T-cell (primary cell): Measurements from ENCODE around the gene RNF217. TPM values are rescaled to one million over a fixed set of nuclear protein-coding genes. Genes with fewer than 3 reads are reported as not detected.

ENCODE experiments used
- ATAC-seq, 4 experiments: fragments of 200-7000 bp in 3 of 4; fragments of 150-1000 bp in 1 of 4; cut with Tn5 transposase; replicated peaks in 1 of 4; 1 replicate in 3 of 4; 2 replicates in 1 of 4; pipeline ENCODE4 v1.10.0; 2021; ENCODE audit warnings: moderate library complexity in 3 of 4, mild to moderate bottlenecking in 2 of 4, moderate number of reproducible peaks in 1 of 4
- CTCF ChIA-PET, 2 donors: fragments of 300-600 bp; sonication (Branson Sonifier 250); formaldehyde crosslinking; loops; one replicate each; lab custom pipeline; 2022; ENCODE audit warnings: antibody characterized with exemption in 2 of 2; lab: Charles Lee
- POLR2A ChIA-PET, 2 donors: fragments of 300-600 bp; sonication (Branson Sonifier 250); formaldehyde crosslinking; loops; one replicate each; lab custom pipeline; 2022; ENCODE audit warnings: antibody characterized with exemption in 2 of 2; lab: Charles Lee
- DNase-seq, 35 experiments: peaks; one replicate each; pipeline versions ENCODE4 v3.0.0 to v3.0.0-alpha.2; 2013 to 2023
- H3K27ac ChIP-seq: one replicate; pipeline ENCODE4 v1.5.1; 2013; ENCODE audit warnings: low read length
- H3K27me3 ChIP-seq, 2 experiments: replicated peaks in 1 of 2; 1 replicate in 1 of 2; 2 replicates in 1 of 2; pipeline versions ENCODE4 v1.6.1 to v1.7.0; 2013; ENCODE audit warnings: low read length in 1 of 2, mixed read lengths in 1 of 2; ENCODE audit not compliant: control insufficient read depth in 2 of 2, insufficient read depth in 2 of 2; ENCODE audit errors: extremely low read depth in 1 of 2
- H3K36me3 ChIP-seq, 2 donors: 1 replicate in 1 of 2; 2 replicates in 1 of 2; pipeline versions ENCODE4 v1.6.1 to v1.7.0; 2013; ENCODE audit warnings: low read length in 1 of 2; ENCODE audit not compliant: control insufficient read depth in 2 of 2, insufficient read depth in 1 of 2; ENCODE audit errors: extremely low read depth in 1 of 2
- H3K4me1 ChIP-seq, 2 experiments: 1 replicate in 1 of 2; 2 replicates in 1 of 2; pipeline versions ENCODE4 v1.6.1 to v1.7.0; 2013; ENCODE audit warnings: low read length in 2 of 2, mixed read lengths in 1 of 2; ENCODE audit not compliant: insufficient read depth in 2 of 2, control insufficient read depth in 1 of 2; ENCODE audit errors: extremely low read depth in 1 of 2
- H3K4me3 ChIP-seq, 2 donors: 1 replicate in 1 of 2; 2 replicates in 1 of 2; pipeline versions ENCODE4 v1.5.1 to v1.7.0; 2013; ENCODE audit warnings: mild to moderate bottlenecking in 2 of 2, low read length in 1 of 2, moderate library complexity in 1 of 2; ENCODE audit not compliant: control insufficient read depth in 1 of 2; ENCODE audit errors: extremely low read depth in 1 of 2
- H3K9me3 ChIP-seq: 2 replicates; pipeline ENCODE4 v1.7.0; 2013
- H3K27ac Mint-ChIP-seq, 2 donors: one replicate each; pipeline ENCODE4 v1.8.0; 2020 to 2021; ENCODE audit warnings: mild to moderate bottlenecking in 2 of 2, mixed read lengths in 2 of 2
- H3K27me3 Mint-ChIP-seq, 2 donors: one replicate each; pipeline ENCODE4 v1.8.0; 2021 to 2022; ENCODE audit warnings: mixed read lengths in 2 of 2
- H3K36me3 Mint-ChIP-seq: one replicate; pipeline ENCODE4 v1.8.0; 2021; ENCODE audit warnings: mixed read lengths
- H3K4me1 Mint-ChIP-seq, 3 donors: one replicate each; pipeline ENCODE4 v1.8.0; 2020 to 2022; ENCODE audit warnings: mixed read lengths in 3 of 3, mild to moderate bottlenecking in 1 of 3
- H3K4me3 Mint-ChIP-seq, 3 donors: one replicate each; pipeline ENCODE4 v1.8.0; 2020 to 2022; ENCODE audit warnings: mild to moderate bottlenecking in 3 of 3, mixed read lengths in 3 of 3, moderate library complexity in 3 of 3
- H3K9me3 Mint-ChIP-seq, 3 donors: one replicate each; pipeline ENCODE4 v1.8.0; 2020 to 2022; ENCODE audit warnings: mixed read lengths in 3 of 3
- WGBS: methylation state at CpG from one replicate; pipeline ENCODE4 v1.1.5; 2013; ENCODE audit warnings: missing lambda C conversion rate; ENCODE audit not compliant: insufficient coverage; 5-methylcytosine and 5-hydroxymethylcytosine counted together
- total RNA-seq, 35 experiments: library from RNA in 6 of 35; stranded (reverse) in 6 of 35; fragments of 120-200 nt in 1 of 35; gene quantifications; one replicate each; pipeline versions ENCODE4 v1.2.1 to v1.2.4 and lab custom pipeline; 2013 to 2026

Gene RNF217
- total RNA-seq, 5 donors from 2014 or later (not counting 1 experiment from before 2014, with no cell fraction given) = 0.16 to 0.89 (median 0.59) TPM

- POLR2A ChIA-PET = no interaction called here
- no peaks in the 10 kb centered on the region for H3K27me3 ChIP-seq
- H3K27me3 Mint-ChIP-seq = no peaks in the 10 kb centered on the region
- no CpG with 5 or more reads among the region's 2 CpGs for WGBS
- no peaks in the 10 kb centered on the region for H3K4me1 ChIP-seq
- no peak overlapping the region for H3K27ac ChIP-seq
- CTCF ChIA-PET = interaction anchor here in 1 of 2 donors (1.9 kb wide), 1 partner anchor 9 kb away, joined by 4 read pairs; no protein-coding TSS in a partner anchor
- DNase-seq (no peak), ATAC-seq (no peak)
- H3K4me3 Mint-ChIP-seq = no peak overlapping the region
- no peaks in the 10 kb centered on the region for H3K36me3 Mint-ChIP-seq
- no peaks in the 10 kb centered on the region for H3K36me3 ChIP-seq
- H3K9me3 ChIP-seq = no peaks in the 10 kb centered on the region
- no peak overlapping the region for H3K4me3 ChIP-seq
- H3K4me1 Mint-ChIP-seq = no peaks in the 10 kb centered on the region
- no peaks in the 10 kb centered on the region for H3K9me3 Mint-ChIP-seq
- no peak overlapping the region for H3K27ac Mint-ChIP-seq
Observed at GRCh38 chr6:125004797-125005595, 42.8 kb downstream of the RNF217 start.

GRCh38 chr6:125008261-125008703 lies 46.0 kb downstream of the RNF217 start:
- Mint-ChIP-seq H3K9me3 (no peaks in the 10 kb centered on the region), H3K4me1 (no peaks in the 10 kb centered on the region), H3K27me3 (no peaks in the 10 kb centered on the region), H3K4me3 (no peak overlapping the region), H3K27ac (no peak overlapping the region), H3K36me3 (no peaks in the 10 kb centered on the region)
- H3K27me3 ChIP-seq = no peaks in the 10 kb centered on the region
- POLR2A ChIA-PET = no interaction called here
- ATAC-seq (no peak), DNase-seq (no peak)
- CTCF ChIA-PET = no interaction called here
- H3K4me1 ChIP-seq = no peaks in the 10 kb centered on the region
- H3K27ac ChIP-seq = no peak overlapping the region
- H3K36me3 ChIP-seq = no peaks in the 10 kb centered on the region
- WGBS = 33% methylated on average over 2 of the region's 3 CpGs
- no peaks in the 10 kb centered on the region for H3K9me3 ChIP-seq
- H3K4me3 ChIP-seq = no peak overlapping the region

- H3K4me3 Mint-ChIP-seq = no peak overlapping the region
- POLR2A ChIA-PET = no interaction called here
- no peaks in the 10 kb centered on the region for H3K27me3 Mint-ChIP-seq
- CTCF ChIA-PET = no interaction called here
- no peak overlapping the region for H3K4me3 ChIP-seq
- DNase-seq = no peak
- no peaks in the 10 kb centered on the region for H3K4me1 Mint-ChIP-seq
- H3K9me3 ChIP-seq = no peaks in the 10 kb centered on the region
- H3K9me3 Mint-ChIP-seq = no peaks in the 10 kb centered on the region
- H3K27me3 ChIP-seq = no peaks in the 10 kb centered on the region
- no peak for ATAC-seq
- no CpG with 5 or more reads among the region's 1 CpG for WGBS
- no peak overlapping the region for H3K27ac ChIP-seq
- H3K36me3 ChIP-seq = no peaks in the 10 kb centered on the region
- no peaks in the 10 kb centered on the region for H3K4me1 ChIP-seq
- no peaks in the 10 kb centered on the region for H3K36me3 Mint-ChIP-seq
- H3K27ac Mint-ChIP-seq = no peak overlapping the region
Observed at GRCh38 chr6:125008957-125009356, 46.7 kb downstream of the RNF217 start.

- Mint-ChIP-seq H3K4me3 (no peak overlapping the region), H3K36me3 (no peaks in the 10 kb centered on the region), H3K9me3 (no peaks in the 10 kb centered on the region), H3K27ac (no peak overlapping the region), H3K4me1 (no peaks in the 10 kb centered on the region), H3K27me3 (no peaks in the 10 kb centered on the region)
- H3K27me3 ChIP-seq = no peaks in the 10 kb centered on the region
- 39% methylated on average over 2 of the region's 4 CpGs for WGBS
- CTCF ChIA-PET = no interaction called here
- DNase-seq (no peak), ATAC-seq (no peak)
- POLR2A ChIA-PET = interaction anchor here in 1 of 2 donors (0.6 kb wide), 1 partner anchor 65 kb away, joined by 3 read pairs; no protein-coding TSS in a partner anchor
- H3K9me3 ChIP-seq = no peaks in the 10 kb centered on the region
- no peaks in the 10 kb centered on the region for H3K36me3 ChIP-seq
- no peak overlapping the region for H3K27ac ChIP-seq
- no peak overlapping the region for H3K4me3 ChIP-seq
- no peaks in the 10 kb centered on the region for H3K4me1 ChIP-seq
Observed at GRCh38 chr6:125009578-125009977, 47.3 kb downstream of the RNF217 start.

GRCh38 chr6:125013938-125014660 lies 51.9 kb downstream of the RNF217 start:
- WGBS = no CpG with 5 or more reads among the region's 2 CpGs
- Histone ChIP-seq H3K4me1 (no peaks in the 10 kb centered on the region), H3K27me3 (no peaks in the 10 kb centered on the region), H3K9me3 (no peaks in the 10 kb centered on the region), H3K36me3 (no peaks in the 10 kb centered on the region), H3K27ac (no peak overlapping the region), H3K4me3 (no peak overlapping the region)
- ATAC-seq (no peak), DNase-seq (no peak)
- H3K4me3 Mint-ChIP-seq = no peak overlapping the region
- ChIA-PET CTCF (interaction anchor here in 1 of 2 donors (0.7 to 0.8 kb wide), 2 partner anchors 9 to 18 kb away, joined by 4 to 5 read pairs; no protein-coding TSS in a partner anchor), POLR2A (no interaction called here)
- no peak overlapping the region for H3K27ac Mint-ChIP-seq
- no peaks in the 10 kb centered on the region for H3K9me3 Mint-ChIP-seq
- peaks cover 2 to 3% of the 10 kb centered on the region in 2 donors for H3K27me3 Mint-ChIP-seq
- H3K36me3 Mint-ChIP-seq = no peaks in the 10 kb centered on the region
- H3K4me1 Mint-ChIP-seq = no peaks in the 10 kb centered on the region

- no peak overlapping the region for H3K4me3 ChIP-seq
- no peaks in the 10 kb centered on the region for H3K9me3 ChIP-seq
- H3K36me3 ChIP-seq = no peaks in the 10 kb centered on the region
- Mint-ChIP-seq H3K9me3 (no peaks in the 10 kb centered on the region), H3K4me3 (no peak overlapping the region), H3K27ac (no peak overlapping the region), H3K4me1 (no peaks in the 10 kb centered on the region), H3K36me3 (no peaks in the 10 kb centered on the region), H3K27me3 (peaks cover 2 to 3% of the 10 kb centered on the region in 2 donors)
- no peaks in the 10 kb centered on the region for H3K27me3 ChIP-seq
- no peak overlapping the region for H3K27ac ChIP-seq
- CTCF ChIA-PET = interaction anchor here in 1 of 2 donors (0.8 kb wide), 1 partner anchor 10 kb away, joined by 4 read pairs; no protein-coding TSS in a partner anchor
- POLR2A ChIA-PET = no interaction called here
- no peaks in the 10 kb centered on the region for H3K4me1 ChIP-seq
- DNase-seq (no peak), ATAC-seq (no peak)
Observed at GRCh38 chr6:125014661-125014957, 52.4 kb downstream of the RNF217 start.
